NT2/D1 (cell line): ENCODE results near the gene NUP160.
"Not testable (repeated sequence)": the region's sequence is repeated elsewhere in the genome, so short reads cannot be mapped to it uniquely, and the experiment has no call there.

Source experiments
- DNase-seq: peaks from one replicate; pipeline ENCODE4 v3.0.0-alpha.2; 2011; ENCODE audit warnings: low read depth, low spot score
- H3K27me3 ChIP-seq: 2 replicates; pipeline ENCODE4 v1.6.0; 2011; ENCODE audit warnings: mild to moderate bottlenecking; ENCODE audit not compliant: insufficient read length, insufficient read depth
- H3K36me3 ChIP-seq: 2 replicates; pipeline ENCODE4 v1.6.1; 2011; ENCODE audit warnings: mild to moderate bottlenecking, low read length, mixed read lengths; ENCODE audit not compliant: insufficient read depth, insufficient read length
- H3K4me1 ChIP-seq: 2 replicates; pipeline ENCODE4 v1.5.1; 2011; ENCODE audit not compliant: insufficient read depth, insufficient read length
- H3K4me3 ChIP-seq: 2 replicates; pipeline ENCODE4 v1.5.1; 2011; ENCODE audit warnings: low read depth; ENCODE audit not compliant: insufficient read length
- H3K9ac ChIP-seq: 2 replicates; pipeline ENCODE4 v1.6.0; 2011; ENCODE audit warnings: low read depth; ENCODE audit not compliant: insufficient read length
- H3K9me3 ChIP-seq: 2 replicates; pipeline ENCODE4 v1.5.1; 2011; ENCODE audit warnings: mild to moderate bottlenecking, low read length; ENCODE audit not compliant: insufficient read depth
- SUZ12 ChIP-seq: IDR thresholded peaks from 2 replicates; pipeline ENCODE4 v1.6.1; 2011; ENCODE audit not compliant: insufficient read length, insufficient read depth; ENCODE audit errors: extremely low read depth
- YY1 ChIP-seq: IDR thresholded peaks from 2 replicates; pipeline ENCODE4 v1.6.1; 2011; ENCODE audit not compliant: insufficient read length, insufficient read depth
- ZNF274 ChIP-seq: IDR thresholded peaks from 2 replicates; pipeline ENCODE4 v1.6.1; 2011; ENCODE audit warnings: mild to moderate bottlenecking, low read depth, low read length

NUP160 gene

GRCh38 chr11:47869544-47870393 lies 21.6 kb upstream of the NUP160 start:
- Histone ChIP-seq H3K9ac (no peak overlapping the region), H3K4me3 (no peak overlapping the region), H3K36me3 (no peaks in the 10 kb centered on the region), H3K27me3 (no peaks in the 10 kb centered on the region), H3K4me1 (no peaks in the 10 kb centered on the region), H3K9me3 (peaks cover 2% of the 10 kb centered on the region; the same call in 1 of the 2 replicates)
- no peak for DNase-seq
- no peak for TF ChIP-seq ZNF274
- TF ChIP-seq YY1 = no peak

- Histone ChIP-seq H3K36me3 (no peaks in the 10 kb centered on the region), H3K9me3 (no peaks in the 10 kb centered on the region), H3K27me3 (no peaks in the 10 kb centered on the region), H3K4me3 (no peak overlapping the region), H3K9ac (no peak overlapping the region), H3K4me1 (no peaks in the 10 kb centered on the region)
- DNase-seq = no peak
- TF ChIP-seq YY1 (no peak), ZNF274 (no peak), SUZ12 (no peak)
Measured at GRCh38 chr11:47867823-47868222, 19.7 kb upstream of the NUP160 start.

DNA sequence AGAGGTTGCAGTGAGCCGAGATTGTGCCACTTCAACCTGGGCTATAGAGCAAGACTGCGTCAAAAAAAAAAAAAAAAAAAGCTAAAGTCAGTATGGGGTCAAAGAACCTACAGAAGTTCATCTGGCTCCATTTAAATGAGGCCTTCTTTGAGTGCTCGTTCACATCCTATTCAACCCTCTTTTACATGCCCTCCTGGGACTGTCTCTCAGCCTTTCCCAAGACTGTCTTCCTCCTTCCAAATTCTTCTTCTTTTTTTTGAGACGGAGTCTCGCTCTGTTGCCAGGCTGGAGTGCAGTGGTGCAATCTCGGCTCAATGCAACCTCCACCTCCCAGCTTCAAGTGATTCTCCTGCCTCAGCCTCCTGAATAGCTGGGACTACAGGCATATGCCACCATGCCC lies 18.7 kb upstream of the NUP160 start:
- H3K27me3 ChIP-seq = not testable (repeated sequence)

GRCh38 chr11:47864901-47865300 lies 16.8 kb upstream of the NUP160 start:
- H3K4me3 ChIP-seq = no peak overlapping the region
- no peaks in the 10 kb centered on the region for H3K9me3 ChIP-seq
- H3K4me1 ChIP-seq = no peaks in the 10 kb centered on the region
- no peaks in the 10 kb centered on the region for H3K36me3 ChIP-seq
- H3K27me3 ChIP-seq = no peaks in the 10 kb centered on the region
- DNase-seq = no peak
- TF ChIP-seq SUZ12 (no peak), YY1 (no peak), ZNF274 (no peak)
- no peak overlapping the region for H3K9ac ChIP-seq

More for the DNA sequence above, 18.7 kb upstream of the NUP160 start:
- not testable (repeated sequence) for H3K4me1 ChIP-seq, H3K9ac ChIP-seq, DNase-seq, H3K4me3 ChIP-seq, H3K9me3 ChIP-seq, H3K36me3 ChIP-seq

DNA sequence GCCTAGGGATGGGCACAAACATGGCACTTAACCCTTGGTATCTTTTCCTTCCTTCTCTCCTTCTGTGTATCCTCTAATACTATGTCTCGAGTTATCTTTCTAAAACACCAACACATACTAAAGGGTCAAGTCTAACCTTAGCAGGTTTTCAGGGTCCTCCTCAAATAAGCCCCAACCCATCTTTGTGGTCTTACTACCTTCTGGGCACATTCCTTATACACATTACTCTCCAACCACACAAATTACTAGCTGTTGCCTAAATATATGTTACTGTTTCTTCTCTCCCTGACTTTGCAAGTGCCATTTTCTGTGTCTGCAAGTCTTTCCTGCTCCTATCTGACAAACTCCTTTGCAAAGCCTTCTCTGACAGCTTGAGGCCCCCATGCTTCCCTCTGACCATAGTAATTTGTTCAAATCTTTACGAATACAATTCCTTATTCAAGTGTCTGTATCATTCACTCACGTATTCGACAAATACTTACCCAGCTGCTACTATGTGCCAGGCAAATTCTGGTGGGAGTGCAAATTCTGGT lies 15.8 kb upstream of the NUP160 start:
- no peak overlapping the region for H3K4me3 ChIP-seq
- H3K36me3 ChIP-seq = no peaks in the 10 kb centered on the region
- H3K27me3 ChIP-seq = no peaks in the 10 kb centered on the region
- no peaks in the 10 kb centered on the region for H3K4me1 ChIP-seq
- no peaks in the 10 kb centered on the region for H3K9me3 ChIP-seq
- no peak overlapping the region for H3K9ac ChIP-seq
- TF ChIP-seq SUZ12 = no peak
- TF ChIP-seq YY1 = no peak
- TF ChIP-seq ZNF274 = no peak
- DNase-seq = no peak

GRCh38 chr11:47863189-47863897 lies 15.2 kb upstream of the NUP160 start:
- Histone ChIP-seq H3K4me3 (no peak overlapping the region), H3K4me1 (no peaks in the 10 kb centered on the region)

DNA sequence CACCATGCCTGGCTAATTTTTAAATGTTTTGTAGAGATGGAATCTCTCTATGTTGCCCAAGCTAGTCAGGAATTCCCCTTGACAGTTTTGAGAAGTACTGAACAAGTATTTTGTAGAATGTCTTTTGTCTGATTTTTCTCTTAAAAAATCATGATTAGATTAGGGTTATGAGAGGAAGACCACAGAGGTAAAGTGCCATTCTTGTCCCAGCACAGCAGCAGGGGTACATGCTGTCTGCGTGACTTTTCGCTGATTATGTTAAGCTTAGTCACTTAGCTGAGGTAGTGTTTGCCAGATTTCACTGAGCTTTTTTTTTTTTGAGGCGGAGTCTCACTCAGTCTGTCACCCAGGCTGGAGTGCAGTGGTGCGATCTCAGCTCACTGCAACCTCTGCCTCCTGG lies 13.6 kb upstream of the NUP160 start:
- no peaks in the 10 kb centered on the region for H3K4me1 ChIP-seq
- no peaks in the 10 kb centered on the region for H3K9me3 ChIP-seq
- no peaks in the 10 kb centered on the region for H3K36me3 ChIP-seq
- no peak overlapping the region for H3K4me3 ChIP-seq
- DNase-seq = no peak
- no peak overlapping the region for H3K9ac ChIP-seq
- TF ChIP-seq ZNF274 = no peak
- TF ChIP-seq YY1 = no peak
- TF ChIP-seq SUZ12 = no peak
- H3K27me3 ChIP-seq = no peaks in the 10 kb centered on the region

More at GRCh38 chr11:47863189-47863897, 15.2 kb upstream of the NUP160 start:
- H3K27me3 ChIP-seq = no peaks in the 10 kb centered on the region
- no peak for TF ChIP-seq SUZ12
- no peak for TF ChIP-seq ZNF274
- no peak for TF ChIP-seq YY1
- DNase-seq = no peak
- H3K9me3 ChIP-seq = no peaks in the 10 kb centered on the region
- no peaks in the 10 kb centered on the region for H3K36me3 ChIP-seq
- no peak overlapping the region for H3K9ac ChIP-seq
